HG03095 (cell line): Measurements from ENCODE around the gene TEX19.
"Not testable (repeated sequence)": the region's sequence is repeated elsewhere in the genome, so short reads cannot be mapped to it uniquely, and the experiment has no call there.

Experiments
- ATAC-seq: cut with Tn5 transposase; IDR thresholded peaks from one replicate; pipeline ENCODE4 v1.9.1; 2021; ENCODE audit warnings: moderate library complexity; ENCODE audit not compliant: unreplicated experiment

The TEX19 gene

DNA sequence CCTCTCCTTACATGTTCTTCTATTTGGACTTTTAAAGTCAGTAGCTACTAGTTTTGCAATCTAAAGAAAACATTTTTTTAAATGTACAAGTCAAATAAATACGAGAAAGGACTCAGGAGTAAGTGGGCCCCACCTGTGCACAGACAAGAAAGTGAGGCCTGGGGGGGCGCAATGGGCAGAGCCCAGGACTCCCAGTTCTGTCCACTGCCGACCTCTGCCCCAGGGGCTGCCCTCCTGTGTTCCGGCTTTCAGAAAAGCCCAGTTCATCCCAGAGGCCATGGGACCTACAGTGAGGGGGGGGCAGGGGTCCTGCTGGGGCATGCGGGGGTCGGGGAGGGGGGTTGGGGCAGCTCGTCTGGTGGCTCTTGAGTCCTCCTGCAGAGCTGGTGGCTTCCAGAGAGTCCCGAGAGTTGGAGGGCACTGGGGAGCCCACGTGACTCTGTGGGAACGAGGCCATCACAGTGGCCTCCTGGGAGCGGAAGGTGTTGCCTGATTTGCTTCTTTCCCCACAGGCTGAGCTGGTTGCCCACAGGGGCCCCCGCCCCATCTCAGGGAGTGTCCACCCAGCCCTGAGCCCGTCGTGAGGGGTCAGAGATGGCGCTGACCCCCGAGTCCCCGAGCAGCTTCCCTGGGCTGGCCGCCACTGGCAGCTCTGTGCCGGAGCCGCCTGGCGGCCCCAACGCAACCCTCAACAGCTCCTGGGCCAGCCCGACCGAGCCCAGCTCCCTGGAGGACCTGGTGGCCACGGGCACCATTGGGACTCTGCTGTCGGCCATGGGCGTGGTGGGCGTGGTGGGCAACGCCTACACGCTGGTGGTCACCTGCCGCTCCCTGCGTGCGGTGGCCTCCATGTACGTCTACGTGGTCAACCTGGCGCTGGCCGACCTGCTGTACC is 14.9 kb downstream of the TEX19 start:
- ATAC-seq = no peak

DNA sequence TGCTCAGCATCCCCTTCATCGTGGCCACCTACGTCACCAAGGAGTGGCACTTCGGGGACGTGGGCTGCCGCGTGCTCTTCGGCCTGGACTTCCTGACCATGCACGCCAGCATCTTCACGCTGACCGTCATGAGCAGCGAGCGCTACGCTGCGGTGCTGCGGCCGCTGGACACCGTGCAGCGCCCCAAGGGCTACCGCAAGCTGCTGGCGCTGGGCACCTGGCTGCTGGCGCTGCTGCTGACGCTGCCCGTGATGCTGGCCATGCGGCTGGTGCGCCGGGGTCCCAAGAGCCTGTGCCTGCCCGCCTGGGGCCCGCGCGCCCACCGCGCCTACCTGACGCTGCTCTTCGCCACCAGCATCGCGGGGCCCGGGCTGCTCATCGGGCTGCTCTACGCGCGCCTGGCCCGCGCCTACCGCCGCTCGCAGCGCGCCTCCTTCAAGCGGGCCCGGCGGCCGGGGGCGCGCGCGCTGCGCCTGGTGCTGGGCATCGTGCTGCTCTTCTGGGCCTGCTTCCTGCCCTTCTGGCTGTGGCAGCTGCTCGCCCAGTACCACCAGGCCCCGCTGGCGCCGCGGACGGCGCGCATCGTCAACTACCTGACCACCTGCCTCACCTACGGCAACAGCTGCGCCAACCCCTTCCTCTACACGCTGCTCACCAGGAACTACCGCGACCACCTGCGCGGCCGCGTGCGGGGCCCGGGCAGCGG is 15.7 kb downstream of the TEX19 start:
- no peak for ATAC-seq

DNA sequence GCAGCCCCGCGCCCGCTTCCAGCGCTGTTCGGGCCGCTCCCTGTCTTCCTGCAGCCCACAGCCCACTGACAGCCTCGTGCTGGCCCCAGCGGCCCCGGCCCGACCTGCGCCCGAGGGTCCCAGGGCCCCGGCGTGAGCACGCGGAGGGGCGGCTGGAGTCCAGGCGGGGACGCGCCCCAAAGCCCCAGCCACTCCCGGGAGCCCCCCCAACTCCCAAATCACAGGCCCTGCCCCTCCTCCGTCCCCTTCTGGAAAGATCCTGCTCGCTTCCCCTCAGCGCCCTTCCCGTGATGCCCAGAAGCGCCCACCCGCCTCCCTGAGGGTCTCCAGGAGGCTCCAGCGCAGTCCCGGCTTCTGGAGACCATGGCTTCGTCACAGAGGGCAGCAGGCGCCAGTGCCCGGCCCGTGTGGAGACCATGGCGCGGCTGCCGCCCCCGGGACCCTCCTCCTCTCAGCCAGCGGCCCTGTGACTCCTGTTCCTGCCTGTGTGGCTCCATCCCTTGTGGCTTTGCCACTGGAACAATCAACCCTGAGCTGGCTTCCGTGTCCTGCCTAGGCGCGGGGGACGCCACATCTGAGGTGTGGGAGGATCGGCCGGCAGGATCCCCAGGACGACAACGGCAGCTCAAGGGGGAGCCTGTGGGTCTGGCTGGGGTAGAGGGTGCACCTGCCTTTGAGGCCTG is 16.5 kb downstream of the TEX19 start:
- ATAC-seq = no peak

DNA sequence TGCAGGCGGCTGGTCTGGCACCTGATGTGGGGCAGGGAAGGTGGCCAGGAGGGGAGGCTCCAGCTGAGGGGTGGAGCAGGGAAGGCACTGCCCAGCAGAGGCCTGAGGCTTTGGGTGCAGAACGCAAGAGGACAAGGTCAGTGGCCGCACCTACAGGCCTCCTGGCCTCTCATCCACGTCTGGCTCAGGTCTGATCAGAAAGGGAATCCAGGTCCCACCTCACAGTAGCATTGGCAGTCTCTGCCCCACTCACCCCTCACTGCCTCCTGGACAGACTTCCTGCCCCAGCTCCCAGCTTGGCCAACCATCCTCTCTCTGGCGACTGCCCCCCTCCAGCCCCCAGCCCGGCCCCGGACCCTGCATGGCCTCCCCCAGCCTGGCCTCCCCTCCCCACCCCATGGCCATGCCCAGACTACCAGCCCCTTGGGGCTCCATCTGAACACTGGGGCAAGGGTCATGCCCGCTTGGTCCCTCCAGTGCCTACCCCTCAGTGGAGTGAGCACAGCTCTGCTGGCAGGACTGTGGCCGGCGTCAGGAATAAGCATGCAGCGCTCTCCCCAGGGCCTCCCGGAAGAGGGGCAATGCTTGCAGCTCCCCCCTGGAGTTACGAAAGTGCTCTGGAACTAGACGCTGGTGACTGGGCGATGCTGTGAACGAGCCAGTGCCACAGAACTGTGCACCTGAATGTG is 17.1 kb downstream of the TEX19 start:
- ATAC-seq = no peak

DNA sequence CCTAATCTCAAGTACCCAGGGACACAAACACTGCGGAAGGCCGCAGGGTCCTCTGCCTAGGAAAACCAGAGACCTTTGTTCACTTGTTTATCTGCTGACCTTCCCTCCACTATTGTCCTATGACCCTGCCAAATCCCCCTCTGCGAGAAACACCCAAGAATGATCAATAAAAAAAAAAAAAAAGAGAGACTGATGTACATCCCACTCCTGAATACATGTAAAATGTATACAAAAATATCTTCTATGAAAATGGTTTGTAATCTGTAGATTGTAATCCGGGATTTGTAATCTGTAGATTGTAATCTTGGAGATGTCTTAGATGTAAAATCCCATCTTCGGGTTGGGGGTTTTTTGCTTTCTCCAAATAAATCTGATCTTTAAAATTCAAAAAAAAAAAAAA is 18.2 kb downstream of the TEX19 start:
- not testable (repeated sequence) for ATAC-seq

DNA sequence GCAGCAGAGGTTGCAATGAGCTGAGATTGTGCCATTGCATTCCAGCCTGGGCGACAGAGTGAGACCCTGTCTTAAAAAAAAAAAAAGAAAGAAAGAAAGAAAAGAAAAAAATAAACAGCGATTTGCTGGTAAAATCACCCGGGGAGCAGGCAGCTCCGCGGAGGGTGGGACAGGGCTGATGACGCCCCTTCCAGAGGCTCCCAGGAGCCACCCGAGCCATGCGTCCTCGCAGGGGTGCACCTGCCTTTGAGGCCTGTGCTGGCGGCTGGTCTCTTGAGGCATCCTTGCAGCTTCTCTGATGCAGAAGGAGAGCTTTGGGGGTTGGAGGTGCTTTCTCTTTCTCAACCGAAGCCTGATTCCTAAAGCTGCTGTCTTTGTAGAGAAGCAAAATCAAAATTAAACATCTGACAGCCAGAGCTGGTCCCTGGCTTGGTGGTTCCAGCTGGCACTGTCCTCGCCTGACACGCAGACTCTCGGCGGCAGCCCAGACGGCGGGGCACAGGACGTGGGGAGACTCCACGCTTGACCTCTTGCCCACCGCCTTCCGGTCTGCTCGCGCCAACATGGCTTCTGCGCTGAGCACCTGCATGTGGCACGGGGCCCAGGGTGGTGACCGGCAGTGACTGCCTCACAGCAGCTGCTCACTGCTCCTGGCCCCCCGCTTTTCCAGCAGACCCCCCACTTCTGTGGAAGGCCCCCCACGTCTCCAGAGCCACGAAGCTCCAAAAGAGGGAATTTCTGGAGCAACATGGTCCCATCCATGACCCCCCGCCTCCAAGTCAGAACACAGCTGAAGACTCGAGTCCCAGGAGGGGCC is 19.1 kb downstream of the TEX19 start:
- no peak for ATAC-seq

DNA sequence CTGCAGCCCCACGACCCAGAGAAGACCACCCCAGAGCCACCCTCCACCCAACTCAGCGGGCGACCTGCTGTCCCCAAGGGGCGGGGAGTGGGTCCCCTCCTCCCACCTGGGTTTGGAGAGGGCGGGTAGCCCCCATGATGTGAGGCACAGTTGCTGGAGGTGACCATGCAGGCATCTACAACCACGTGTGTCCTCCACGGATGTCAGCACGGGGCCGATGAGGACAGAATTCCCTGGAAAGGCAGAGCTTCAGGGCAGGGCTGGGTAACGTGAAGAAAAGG is 19.6 kb downstream of the TEX19 start:
- no peak for ATAC-seq

DNA sequence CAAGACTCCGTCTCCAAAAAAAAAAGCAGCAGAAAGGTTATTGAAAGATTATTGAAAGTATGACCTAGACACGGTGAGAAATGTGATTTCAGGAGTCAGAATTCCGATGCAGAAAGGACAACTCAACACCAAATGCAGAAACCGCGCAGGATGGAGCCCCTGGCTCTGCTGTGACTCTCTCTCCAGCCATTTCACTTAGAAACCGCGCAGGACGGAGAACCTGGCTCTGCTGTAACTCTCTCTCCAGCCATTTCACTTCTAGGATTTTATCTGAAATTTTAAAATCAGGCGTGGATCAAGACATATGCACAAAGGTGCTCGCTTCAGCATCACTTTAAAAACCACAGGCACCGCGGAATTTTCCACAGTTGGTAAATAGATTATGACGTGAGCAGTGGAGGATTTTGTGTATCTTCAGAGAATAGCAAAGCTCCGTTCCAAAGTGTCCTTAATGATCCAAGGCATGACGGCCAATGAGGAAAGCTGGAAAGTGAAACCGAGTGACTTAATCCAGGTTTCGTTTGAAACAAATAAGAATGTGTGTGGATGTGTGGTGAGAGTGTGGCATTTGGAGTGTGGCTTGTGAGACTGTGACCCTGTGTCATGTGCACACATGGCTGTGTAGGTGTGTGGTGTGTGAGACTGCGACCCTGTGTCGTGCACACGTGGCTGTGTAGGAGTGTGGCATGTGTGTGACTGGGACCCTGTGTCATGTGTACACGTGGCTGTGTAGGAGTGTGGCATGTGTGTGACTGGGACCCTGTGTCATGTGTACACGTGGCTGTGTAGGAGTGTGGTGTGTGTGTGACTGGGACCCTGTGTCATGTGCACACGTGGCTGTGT is 22.0 kb downstream of the TEX19 start:
- no peak for ATAC-seq

DNA sequence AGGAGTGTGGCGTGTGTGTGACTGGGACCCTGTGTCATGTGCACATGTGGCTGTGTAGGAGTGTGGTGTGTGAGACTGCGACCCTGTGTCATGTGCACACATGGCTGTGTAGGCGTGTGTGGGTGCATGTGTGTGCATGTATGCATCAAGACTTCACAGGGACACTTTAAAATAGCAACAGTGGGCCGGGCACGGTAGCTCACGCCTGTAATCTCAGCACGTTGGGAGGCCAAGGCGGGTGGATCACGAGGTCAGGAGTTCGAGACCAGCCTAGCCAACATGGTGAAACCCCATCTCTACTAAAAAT is 22.6 kb downstream of the TEX19 start:
- not testable (repeated sequence) for ATAC-seq

DNA sequence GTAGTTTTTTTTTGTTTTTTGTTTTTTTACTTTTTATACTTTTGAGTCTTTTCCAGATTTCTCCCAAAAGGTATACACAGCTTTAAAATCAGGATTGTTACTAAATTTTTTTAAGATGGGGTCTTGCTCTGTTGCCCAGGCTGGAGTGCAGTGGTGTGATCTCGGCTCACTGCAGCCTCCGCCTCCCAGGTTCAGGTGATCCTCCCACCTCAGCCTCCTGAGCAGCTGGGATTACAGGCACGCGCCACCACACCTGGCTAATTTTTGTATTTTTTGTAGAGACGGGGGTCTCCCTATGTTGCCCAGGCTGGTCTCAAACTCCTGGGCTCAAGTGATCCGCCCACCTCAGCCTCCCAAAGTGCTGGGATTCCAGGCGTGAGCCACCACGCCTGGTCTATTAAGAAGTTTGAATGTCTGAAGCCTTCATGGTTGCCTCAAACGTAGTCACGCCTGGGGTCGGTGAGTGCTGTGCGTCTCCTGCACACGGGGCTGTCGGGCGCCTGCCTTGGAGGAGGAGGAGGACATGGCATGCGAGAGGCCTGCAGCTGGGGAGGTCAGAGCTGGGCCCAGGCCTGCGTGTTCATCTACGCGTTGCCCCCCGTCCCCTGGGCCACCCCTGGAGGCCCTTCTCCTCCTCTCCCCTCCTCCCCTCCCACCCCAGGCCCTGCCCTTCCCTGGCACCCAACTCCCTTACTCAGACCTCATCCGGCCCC is 23.3 kb downstream of the TEX19 start:
- not testable (repeated sequence) for ATAC-seq

DNA sequence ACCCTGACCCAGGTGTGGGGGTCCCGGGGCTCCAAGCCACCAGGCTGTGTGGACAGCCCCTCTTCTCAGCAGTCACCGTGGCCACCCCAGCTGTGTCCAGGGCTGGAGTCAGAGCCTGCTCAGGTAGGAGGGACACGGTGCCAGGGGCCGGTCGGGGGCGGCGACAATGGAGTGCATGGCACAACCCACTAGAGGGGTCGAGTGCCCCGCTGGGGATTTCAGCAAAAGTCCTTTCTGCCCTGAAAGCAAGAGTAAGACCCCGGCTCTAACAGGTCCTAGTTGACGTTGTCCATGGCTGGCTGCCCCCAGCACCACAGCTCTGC is 23.8 kb downstream of the TEX19 start:
- no peak for ATAC-seq

DNA sequence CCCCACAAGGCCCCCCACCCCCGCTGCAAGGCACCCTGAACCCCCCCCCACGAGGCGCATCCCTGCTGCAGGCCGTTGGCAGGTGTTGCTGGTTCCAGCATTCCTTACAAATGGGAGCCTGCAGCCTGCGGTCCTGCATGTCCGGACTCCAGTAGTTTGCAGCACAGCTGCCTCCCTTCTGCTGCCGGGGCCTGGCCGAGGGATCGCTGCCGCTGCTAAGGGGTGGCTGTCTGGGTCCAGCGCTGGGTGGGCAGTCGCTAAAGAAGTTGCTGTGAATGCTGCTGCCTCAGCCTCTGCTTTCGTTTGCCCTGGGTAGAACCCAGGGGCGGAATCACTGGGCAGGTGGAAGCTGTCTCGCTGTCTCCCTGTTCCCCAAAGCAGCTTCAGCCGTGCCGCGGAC is 24.4 kb downstream of the TEX19 start:
- ATAC-seq = no peak

DNA sequence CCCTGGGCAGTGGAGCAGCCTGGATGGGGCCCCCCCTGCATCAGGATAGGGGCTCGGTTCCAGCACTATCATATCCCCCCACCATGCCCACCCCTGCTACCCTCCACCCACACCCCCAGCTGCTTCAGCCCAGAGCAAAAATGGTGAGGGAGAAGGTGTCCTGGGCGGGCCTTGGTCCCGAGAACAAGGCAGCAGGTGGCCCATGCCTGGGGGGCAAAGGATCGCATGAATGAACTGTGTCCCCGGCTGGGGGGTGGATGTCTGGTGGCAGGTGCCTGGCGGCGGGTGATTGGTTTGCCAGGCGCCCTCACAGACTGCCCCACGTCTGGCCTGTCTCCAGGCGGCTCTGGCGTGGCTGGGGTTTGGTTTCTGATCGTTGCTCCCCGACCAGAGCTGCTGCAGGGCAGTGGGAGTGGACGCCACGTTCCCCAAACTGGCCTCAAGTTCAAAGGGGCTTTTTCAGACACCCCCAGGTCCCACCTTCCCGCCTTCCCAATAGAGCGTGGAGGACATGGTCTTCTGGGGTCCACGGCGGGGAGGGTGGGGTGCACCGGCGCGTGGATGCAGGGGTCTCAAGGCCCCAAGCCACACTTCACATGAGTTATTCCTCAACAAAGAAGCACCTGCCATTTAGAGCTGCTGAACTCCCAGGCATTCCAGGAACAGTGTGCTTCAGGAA is 25.1 kb downstream of the TEX19 start:
- no peak for ATAC-seq

DNA sequence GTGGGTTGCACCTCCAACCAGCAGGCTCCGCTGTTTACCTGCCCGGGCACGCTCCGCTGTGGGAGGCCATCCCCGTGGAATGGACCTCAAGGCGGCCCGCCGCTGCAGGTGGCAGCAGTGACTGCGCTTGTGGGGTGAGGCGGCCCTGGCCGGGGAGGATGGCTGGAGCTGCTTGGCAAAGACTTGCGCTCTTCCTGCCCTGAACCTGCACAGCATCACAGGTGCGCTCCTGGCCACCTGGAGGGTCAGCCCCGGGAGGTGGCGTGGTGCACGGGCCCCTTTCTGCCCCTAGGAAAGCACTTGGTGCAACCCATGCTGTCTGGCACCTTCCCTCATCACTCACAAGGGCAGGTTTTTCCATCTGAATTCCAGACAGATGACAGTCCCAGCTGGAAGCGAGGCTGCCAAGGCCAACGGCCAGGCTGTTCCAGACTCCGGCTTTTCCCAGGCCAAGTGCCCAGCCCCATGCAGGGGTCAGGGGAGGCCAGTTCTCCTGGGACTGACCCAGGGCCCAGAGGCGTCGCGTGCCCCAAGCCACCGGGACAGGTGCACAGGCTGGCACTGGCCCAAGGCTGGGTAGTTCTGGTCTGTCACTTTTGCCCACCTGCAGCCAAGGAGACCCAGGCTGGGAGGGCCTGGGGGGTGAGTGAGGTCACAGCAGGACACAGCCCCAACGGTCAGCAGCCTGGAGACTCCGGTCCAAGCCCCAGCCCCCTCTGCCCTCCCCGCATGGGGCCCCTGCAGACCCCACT is 25.9 kb downstream of the TEX19 start:
- no peak for ATAC-seq

DNA sequence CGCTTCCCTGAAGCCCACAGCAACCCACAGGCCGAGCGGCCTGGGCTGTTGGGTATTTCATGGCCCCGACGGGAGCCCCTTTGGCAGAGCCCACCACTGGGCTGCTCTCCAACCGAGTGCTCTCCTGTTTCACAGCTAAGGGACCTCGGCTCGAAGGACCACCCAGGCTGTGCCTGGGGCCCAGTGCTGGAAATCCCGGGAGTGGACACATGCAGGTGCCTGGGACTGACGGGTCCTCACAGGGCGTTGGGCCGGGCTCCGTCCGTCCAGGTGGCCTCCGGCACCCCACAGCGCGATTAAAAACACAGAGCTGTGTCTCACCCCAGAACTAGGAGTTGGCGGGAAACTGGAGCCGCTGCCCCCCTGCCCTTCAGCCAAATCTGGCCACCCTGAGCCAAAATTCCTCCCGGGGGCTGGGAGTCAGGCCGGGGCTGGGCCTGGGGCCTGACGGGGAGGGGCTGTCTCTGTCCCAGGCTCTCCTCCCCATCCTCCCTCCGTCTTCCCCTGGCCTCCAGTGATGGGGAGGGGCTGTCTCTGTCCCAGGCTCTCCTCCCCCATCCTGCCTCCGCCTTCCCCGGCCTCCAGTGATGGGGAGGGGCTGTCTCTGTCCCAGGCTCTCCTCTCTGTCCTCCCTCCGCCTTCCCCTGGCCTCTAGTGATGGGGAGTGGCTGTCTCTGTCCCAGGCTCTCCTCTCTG is 26.7 kb downstream of the TEX19 start:
- no peak for ATAC-seq

DNA sequence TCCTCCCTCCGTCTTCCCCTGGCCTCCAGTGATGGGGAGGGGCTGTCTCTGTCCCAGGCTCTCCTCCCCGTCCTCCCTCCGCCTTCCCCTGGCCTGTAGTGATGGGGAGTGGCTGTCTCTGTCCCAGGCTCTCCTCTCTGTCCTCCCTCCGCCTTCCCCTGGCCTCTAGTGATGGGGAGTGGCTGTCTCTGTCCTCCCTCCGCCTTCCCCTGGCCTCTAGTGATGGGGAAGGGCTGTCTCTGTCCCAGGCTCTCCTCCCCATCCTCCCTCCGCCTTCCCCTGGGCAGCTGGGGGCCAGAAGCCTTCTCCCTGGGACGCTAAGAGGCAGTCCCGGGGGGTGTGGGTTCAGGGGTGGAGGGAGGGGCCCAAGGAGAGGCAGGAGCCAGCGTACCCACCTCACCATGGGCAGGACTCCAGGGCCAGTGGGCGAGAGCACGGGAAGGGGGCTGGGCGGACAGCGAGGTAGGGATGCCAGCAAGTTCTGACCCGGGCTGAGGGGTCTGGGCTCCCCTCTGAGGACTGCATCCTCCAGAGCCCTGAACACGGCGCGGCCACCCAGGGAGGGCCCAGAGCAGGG is 27.3 kb downstream of the TEX19 start:
- ATAC-seq = no peak
